Loucy (cell line): ENCODE data around the gene BSN.

Experiments used
- H2AFZ ChIP-seq: fragments of 200-600 bp; sonication (generic); 2 replicates; pipeline ENCODE4 v1.6.0; 2016; ENCODE audit warnings: antibody characterized with exemption, mild to moderate bottlenecking, low read length, moderate library complexity
- H3F3A ChIP-seq: fragments of 200-600 bp; 2 replicates; pipeline ENCODE4 v1.6.0; 2016; ENCODE audit warnings: antibody characterized with exemption, low read depth, mild to moderate bottlenecking
- H3K27me3 ChIP-seq: fragments of 200-600 bp; sonication (generic); 2 replicates; pipeline ENCODE4 v1.6.1; 2014; ENCODE audit warnings: low read length, mild to moderate bottlenecking; ENCODE audit not compliant: insufficient read depth, poor library complexity, severe bottlenecking
- H3K36me3 ChIP-seq: fragments of 200-600 bp; sonication (generic); 2 replicates; pipeline ENCODE4 v1.6.1; 2016; ENCODE audit warnings: low read length; ENCODE audit not compliant: insufficient read depth
- H3K4me1 ChIP-seq: fragments of 200-600 bp; sonication (generic); 2 replicates; pipeline ENCODE4 v1.5.1; 2014; ENCODE audit warnings: low read length, mild to moderate bottlenecking; ENCODE audit not compliant: insufficient read depth, poor library complexity, severe bottlenecking
- H3K4me2 ChIP-seq: fragments of 200-600 bp; sonication (generic); 2 replicates; pipeline ENCODE4 v1.6.0; 2014; ENCODE audit warnings: antibody characterized with exemption, low read length, low read depth, mild to moderate bottlenecking; ENCODE audit not compliant: poor library complexity, severe bottlenecking
- H3K4me3 ChIP-seq: fragments of 200-600 bp; sonication (generic); 2 replicates; pipeline ENCODE4 v1.5.1; 2014; ENCODE audit warnings: low read length, mild to moderate bottlenecking, mixed read lengths; ENCODE audit not compliant: poor library complexity, severe bottlenecking
- H3K79me2 ChIP-seq: fragments of 200-600 bp; sonication (generic); 2 replicates; pipeline ENCODE4 v1.6.1; 2014; ENCODE audit warnings: low read length; ENCODE audit not compliant: insufficient read depth
- H3K9ac ChIP-seq: fragments of 200-600 bp; sonication (generic); 2 replicates; pipeline ENCODE4 v1.6.0; 2014; ENCODE audit warnings: mild to moderate bottlenecking, low read depth, low read length, moderate library complexity; ENCODE audit not compliant: poor library complexity, severe bottlenecking
- H3K9me2 ChIP-seq: fragments of 200-600 bp; sonication (generic); replicated peaks from 2 replicates; pipeline ENCODE4 v1.6.1; 2016; ENCODE audit warnings: low read depth, low read length, mixed read lengths
- H3K9me3 ChIP-seq: fragments of 200-600 bp; sonication (generic); 2 replicates; pipeline ENCODE4 v1.6.1; 2014; ENCODE audit warnings: mild to moderate bottlenecking, antibody characterized with exemption, low read length, low read depth; ENCODE audit not compliant: insufficient read depth
- H4K20me1 ChIP-seq: fragments of 200-600 bp; sonication (generic); 2 replicates; pipeline ENCODE4 v1.6.0; 2014; ENCODE audit warnings: antibody characterized with exemption, low read length, mild to moderate bottlenecking; ENCODE audit not compliant: insufficient read depth, poor library complexity, severe bottlenecking
- CTCF ChIP-seq: fragments of 200-600 bp; sonication (generic); conservative IDR thresholded peaks from 2 replicates; pipeline ENCODE4 v1.5.1; 2014; ENCODE audit warnings: mild to moderate bottlenecking, antibody characterized with exemption, low read length
- EZH2phosphoT487 ChIP-seq: fragments of 200-600 bp; IDR thresholded peaks from 2 replicates; pipeline ENCODE4 v1.6.1; 2018; ENCODE audit warnings: antibody characterized with exemption, mild to moderate bottlenecking, moderate library complexity, borderline replicate concordance

BSN gene

DNA sequence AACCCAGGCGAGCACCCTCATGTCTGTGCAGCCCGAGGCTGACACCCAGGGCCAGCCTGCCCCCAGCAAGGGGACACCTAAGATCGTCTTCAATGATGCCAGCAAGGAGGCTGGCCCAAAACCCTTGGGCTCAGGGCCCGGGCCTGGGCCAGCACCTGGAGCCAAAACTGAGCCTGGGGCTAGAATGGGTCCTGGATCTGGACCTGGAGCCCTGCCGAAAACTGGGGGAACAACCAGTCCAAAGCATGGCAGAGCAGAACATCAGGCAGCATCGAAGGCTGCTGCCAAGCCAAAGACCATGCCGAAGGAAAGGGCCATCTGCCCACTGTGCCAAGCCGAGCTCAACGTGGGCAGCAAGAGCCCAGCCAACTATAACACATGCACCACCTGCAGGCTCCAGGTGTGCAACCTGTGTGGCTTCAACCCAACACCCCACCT, 88.5 kb downstream of the BSN start:
- H3K36me3 ChIP-seq, result no peaks in the 10 kb centered on the region
- H3K4me3 ChIP-seq, result no peak overlapping the region
- H3K9me2 ChIP-seq, result no peaks in the 10 kb centered on the region
- H3K9me3 ChIP-seq, result no peaks in the 10 kb centered on the region
- H3K79me2 ChIP-seq, result no peaks in the 10 kb centered on the region
- H3F3A ChIP-seq, result no peaks in the 10 kb centered on the region
- no peaks in the 10 kb centered on the region for H3K27me3 ChIP-seq
- no peak overlapping the region for H3K9ac ChIP-seq
- TF ChIP-seq EZH2phosphoT487 (no peak), CTCF (no peak)
- peaks cover 8% of the 10 kb centered on the region for H3K4me1 ChIP-seq
- no peak overlapping the region for H2AFZ ChIP-seq
- no peak overlapping the region for H3K4me2 ChIP-seq
- H4K20me1 ChIP-seq, result no peaks in the 10 kb centered on the region

DNA sequence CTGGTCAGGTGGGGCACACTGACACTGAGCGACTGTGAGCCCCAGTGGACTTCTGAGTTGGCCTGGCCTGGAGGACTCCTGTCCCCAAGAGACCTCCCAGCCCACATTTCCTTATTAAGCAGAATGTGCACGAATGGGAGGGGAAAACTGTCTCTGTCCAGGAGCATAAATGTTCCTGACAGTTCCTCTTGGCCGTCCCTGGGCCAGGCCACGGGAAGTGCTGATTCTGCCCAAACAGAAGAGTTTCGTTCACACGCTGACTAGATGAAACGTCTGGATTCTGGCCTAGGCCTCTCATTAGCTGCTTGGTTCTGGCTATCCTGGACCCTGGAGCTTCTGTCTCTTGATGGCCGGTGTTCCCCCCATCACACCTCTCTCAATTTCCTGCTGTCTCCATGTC, 90.4 kb downstream of the BSN start:
- Histone ChIP-seq H2AFZ (no peak overlapping the region), H3K79me2 (no peaks in the 10 kb centered on the region), H3K4me1 (peaks cover 27% of the 10 kb centered on the region), H3K9me2 (no peaks in the 10 kb centered on the region), H3K36me3 (no peaks in the 10 kb centered on the region), H3K9ac (no peak overlapping the region), H3K27me3 (no peaks in the 10 kb centered on the region), H3K4me2 (no peak overlapping the region), H3K4me3 (no peak overlapping the region), H4K20me1 (no peaks in the 10 kb centered on the region), H3F3A (no peaks in the 10 kb centered on the region), H3K9me3 (no peaks in the 10 kb centered on the region)
- no peak for TF ChIP-seq CTCF
- no peak for TF ChIP-seq EZH2phosphoT487

GRCh38 chr3:49646236-49646635, 92.0 kb downstream of the BSN start:
- H3K9me2 ChIP-seq, result no peaks in the 10 kb centered on the region
- no peaks in the 10 kb centered on the region for H3K79me2 ChIP-seq
- H3K4me2 ChIP-seq, result no peak overlapping the region
- no peaks in the 10 kb centered on the region for H3K9me3 ChIP-seq
- no peak overlapping the region for H3K9ac ChIP-seq
- no peaks in the 10 kb centered on the region for H3F3A ChIP-seq
- H3K36me3 ChIP-seq, result no peaks in the 10 kb centered on the region
- no peaks in the 10 kb centered on the region for H4K20me1 ChIP-seq
- peaks cover 39% of the 10 kb centered on the region for H3K4me1 ChIP-seq
- TF ChIP-seq CTCF, result no peak
- TF ChIP-seq EZH2phosphoT487, result no peak
- no peaks in the 10 kb centered on the region for H3K27me3 ChIP-seq
- H3K4me3 ChIP-seq, result no peak overlapping the region
- no peak overlapping the region for H2AFZ ChIP-seq
